ENCODE results near the gene ROBO1.

DNA sequence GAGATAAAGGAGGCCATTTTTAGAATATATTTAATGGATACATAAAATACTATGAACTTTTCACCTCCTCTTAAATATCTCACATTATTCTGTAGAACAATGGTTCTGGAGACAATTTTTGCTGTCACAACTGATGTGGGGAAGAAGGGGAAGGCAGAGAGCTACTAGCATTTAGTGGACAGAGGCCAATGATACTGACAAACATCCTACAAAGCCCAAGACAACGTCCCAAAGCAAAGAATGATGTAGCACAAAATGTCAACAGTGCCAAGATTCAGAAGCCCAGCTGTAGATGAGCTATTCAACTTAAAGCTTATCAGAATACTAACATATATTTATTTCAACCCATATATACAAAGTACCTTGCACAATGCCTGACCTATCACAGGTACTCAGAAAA is 1069.4 kb downstream of the ROBO1 start:
- no peak for TF ChIP-seq POLR2AphosphoS5 (IDR thresholded peaks at IDR 0.05; ENCODE audit: low read depth, low read length)
- TF ChIP-seq POLR2A (IDR thresholded peaks at IDR 0.05; ENCODE audit: low read depth, low read length): no peak

Measured in GM12892 (cell line).